Spleen (tissue), 11 donors: Measurements from ENCODE around the gene ALS2CL. TPM values are rescaled to one million over a fixed set of nuclear protein-coding genes. Genes with fewer than 3 reads are reported as not detected.

Experiments used
- DNase-seq: peaks from one replicate; pipeline ENCODE4 v3.0.0-alpha.2; 2020
- H3K27ac ChIP-seq, 8 donors: fragments of 200-600 bp; sonication (generic) in 7 of 8; 1 replicate in 4 of 8; 2 replicates in 4 of 8; pipeline versions ENCODE4 v1.5.0 to v1.8.0; 2016 to 2021; ENCODE audit warnings: inconsistent platforms in 4 of 8, mild to moderate bottlenecking in 4 of 8, moderate library complexity in 1 of 8
- H3K27me3 ChIP-seq, 7 donors: fragments of 200-600 bp; sonication (generic) in 6 of 7; replicated peaks in 1 of 7; 1 replicate in 4 of 7; 2 replicates in 3 of 7; pipeline versions ENCODE4 v1.5.0 to v1.8.0; 2016 to 2021; ENCODE audit warnings: inconsistent platforms in 3 of 7, mild to moderate bottlenecking in 1 of 7
- H3K36me3 ChIP-seq, 6 donors: fragments of 200-600 bp; sonication (generic) in 5 of 6; 1 replicate in 4 of 6; 2 replicates in 2 of 6; pipeline versions ENCODE4 v1.5.0 to v1.8.0; 2016 to 2021; ENCODE audit warnings: inconsistent platforms in 2 of 6
- H3K4me1 ChIP-seq, 6 donors: fragments of 200-600 bp; sonication (generic) in 5 of 6; 1 replicate in 3 of 6; 2 replicates in 3 of 6; pipeline versions ENCODE4 v1.5.0 to v1.8.0; 2016 to 2021; ENCODE audit warnings: inconsistent platforms in 3 of 6
- H3K4me3 ChIP-seq, 8 donors: fragments of 200-600 bp; sonication (generic) in 7 of 8; 1 replicate in 4 of 8; 2 replicates in 4 of 8; pipeline versions ENCODE4 v1.5.0 to v1.8.0; 2016 to 2021; ENCODE audit warnings: inconsistent platforms in 4 of 8, mild to moderate bottlenecking in 4 of 8, moderate library complexity in 2 of 8
- H3K9me3 ChIP-seq, 8 donors: fragments of 200-600 bp; sonication (generic) in 7 of 8; 1 replicate in 4 of 8; 2 replicates in 4 of 8; pipeline versions ENCODE4 v1.5.0 to v1.8.0; 2016 to 2021; ENCODE audit warnings: inconsistent platforms in 4 of 8
- POLR2A ChIP-seq, 3 donors: fragments of 450-650 bp; IDR thresholded peaks; one replicate each; pipeline ENCODE4 v1.5.1; 2017; ENCODE audit warnings: antibody characterized with exemption in 3 of 3, mild to moderate bottlenecking in 1 of 3
- POLR2AphosphoS5 ChIP-seq, 3 donors: sonication (generic); formaldehyde crosslinking; IDR thresholded peaks; one replicate each; pipeline ENCODE4 v1.5.1; 2017; ENCODE audit warnings: antibody characterized with exemption in 3 of 3
- WGBS, 5 donors: extraction: QIAGEN DNeasy Blood & Tissue Kit in 3 of 5; methylation state at CpG; one replicate each; pipeline versions ENCODE4 v1.1.5 to v1.1.7; 2013 to 2018; 5-methylcytosine and 5-hydroxymethylcytosine counted together
- intact Hi-C: fragments of 100-400 bp; cut with DNase I; formaldehyde crosslinking; loops from one replicate; pipeline ENCODE4 v1.15.0; 2023; ENCODE audit warnings: low total_unique reads
- polyA plus RNA-seq, 3 donors: library from polyadenylated mRNA; stranded (reverse); fragments of 200-250 nt; gene quantifications; one replicate each; pipeline ENCODE4 v1.2.1, GENCODE V29; 2013
- total RNA-seq, 7 donors: library from RNA; depleted of rRNA in 3 of 7; stranded (reverse); fragments of >200 nt in 3 of 7; fragmentation: NEBNext Ultra II Directional in 4 of 7; extraction: Animal tissue kit (Norgen Biotek cat#: 25700) in 4 of 7; gene quantifications; one replicate each; pipeline versions ENCODE4 v1.1.0 to v1.2.1, GENCODE V29; 2016 to 2021
- TF ChIP-seq, protein P1 (sequence below), 11 experiments: fragments of 200-600 bp in 7 of 11; fragments of 450-650 bp in 4 of 11; sonication (generic) in 4 of 11; IDR thresholded peaks in 8 of 11; conservative IDR thresholded peaks in 3 of 11; 1 replicate in 7 of 11; 2 replicates in 4 of 11; pipeline versions ENCODE4 v1.4.0 to v1.8.0; 2016 to 2021; ENCODE audit warnings: antibody characterized with exemption in 11 of 11, inconsistent platforms in 4 of 11, mild to moderate bottlenecking in 1 of 11
- donor health status: healthy with polysubstance abuse.
- donor health status: DM: no; HTN: no; CAD: no; lungs with moderate emphysema.
- donor health status: DM: no; HTN: no; CAD: no.
- donor health status: Bipolar disorder and iron deficiency.
- donor health status: healthy.
- donor health status: DM: no; HTN: no; CAD: no.
- donor health status: DM: yes; HTN: yes; CAD: no.

The ALS2CL gene
- total and polyA plus RNA-seq, 10 donors, result 7.9 to 61.2 (median 31.9) TPM

GRCh38 chr3:46693892-46694226 lies 380 bp upstream of the ALS2CL start:
- intact Hi-C loops, result no loop called here
- Histone ChIP-seq H3K36me3 (no peaks in the 10 kb centered on the region), H3K4me1 (peaks cover 49 to 78% (median 66%) of the 10 kb centered on the region in 6 donors), H3K9me3 (no peaks in the 10 kb centered on the region), H3K27ac (peak overlapping the region; percentile 8 to 84 (median 80)), H3K27me3 (peaks cover 0 to 34% (median 0%) of the 10 kb centered on the region in 7 donors), H3K4me3 (peak overlapping the region; percentile 60 to 78 (median 64))
- TF ChIP-seq, protein P1, sequence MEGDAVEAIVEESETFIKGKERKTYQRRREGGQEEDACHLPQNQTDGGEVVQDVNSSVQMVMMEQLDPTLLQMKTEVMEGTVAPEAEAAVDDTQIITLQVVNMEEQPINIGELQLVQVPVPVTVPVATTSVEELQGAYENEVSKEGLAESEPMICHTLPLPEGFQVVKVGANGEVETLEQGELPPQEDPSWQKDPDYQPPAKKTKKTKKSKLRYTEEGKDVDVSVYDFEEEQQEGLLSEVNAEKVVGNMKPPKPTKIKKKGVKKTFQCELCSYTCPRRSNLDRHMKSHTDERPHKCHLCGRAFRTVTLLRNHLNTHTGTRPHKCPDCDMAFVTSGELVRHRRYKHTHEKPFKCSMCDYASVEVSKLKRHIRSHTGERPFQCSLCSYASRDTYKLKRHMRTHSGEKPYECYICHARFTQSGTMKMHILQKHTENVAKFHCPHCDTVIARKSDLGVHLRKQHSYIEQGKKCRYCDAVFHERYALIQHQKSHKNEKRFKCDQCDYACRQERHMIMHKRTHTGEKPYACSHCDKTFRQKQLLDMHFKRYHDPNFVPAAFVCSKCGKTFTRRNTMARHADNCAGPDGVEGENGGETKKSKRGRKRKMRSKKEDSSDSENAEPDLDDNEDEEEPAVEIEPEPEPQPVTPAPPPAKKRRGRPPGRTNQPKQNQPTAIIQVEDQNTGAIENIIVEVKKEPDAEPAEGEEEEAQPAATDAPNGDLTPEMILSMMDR (IDR thresholded peaks at IDR 0.05 in 8 of 11, conservative IDR thresholded peaks at IDR 0.05 in 3 of 11), result no peak
- TF ChIP-seq POLR2AphosphoS5 (IDR thresholded peaks at IDR 0.05), result peak in 1 of 3 donors; percentile 55
- 0 to 22% (median 15%) methylated on average over 3 to 30 of the region's 30 CpGs for WGBS, 5 donors
- peak; percentile 87 for DNase-seq

GRCh38 chr3:46692566-46692990 lies 901 bp downstream of the ALS2CL start:
- Histone ChIP-seq H3K4me3 (peak overlapping the region; percentile 60 to 78 (median 64)), H3K9me3 (no peaks in the 10 kb centered on the region), H3K27me3 (peaks cover 0 to 34% (median 0%) of the 10 kb centered on the region in 7 donors), H3K27ac (peak overlapping the region; percentile 32 to 84 (median 80)), H3K4me1 (peaks cover 49 to 78% (median 66%) of the 10 kb centered on the region in 6 donors), H3K36me3 (peaks cover 0 to 12% (median under 1%) of the 10 kb centered on the region in 6 donors)
- 53 to 73% (median 62%) methylated on average over 9 to 11 of the region's 11 CpGs for WGBS, 5 donors
- intact Hi-C loops, result no loop called here
- TF ChIP-seq, protein P1 (IDR thresholded peaks at IDR 0.05 in 8 of 11, conservative IDR thresholded peaks at IDR 0.05 in 3 of 11), result no peak
- TF ChIP-seq POLR2A (IDR thresholded peaks at IDR 0.05), result no peak
- TF ChIP-seq POLR2AphosphoS5 (IDR thresholded peaks at IDR 0.05), result no peak
- no peak for DNase-seq

GRCh38 chr3:46690798-46691197 lies 2.7 kb downstream of the ALS2CL start:
- peak; percentile 82 for DNase-seq
- H3K4me1 ChIP-seq, result peaks cover 42 to 62% (median 55%) of the 10 kb centered on the region in 6 donors
- no peak overlapping the region for H3K4me3 ChIP-seq
- H3K36me3 ChIP-seq, result peaks cover 0 to 29% (median 1%) of the 10 kb centered on the region in 6 donors
- WGBS, 5 donors, result 43 to 61% (median 56%) methylated on average over 2 to 5 of the region's 5 CpGs
- no peaks in the 10 kb centered on the region for H3K9me3 ChIP-seq
- TF ChIP-seq POLR2AphosphoS5 (IDR thresholded peaks at IDR 0.05), result peak; percentile 29 to 63 (median 48)
- no peak for TF ChIP-seq POLR2A (IDR thresholded peaks at IDR 0.05)
- peak overlapping the region in 4 of 8 donors; percentile 39 to 48 (median 46) for H3K27ac ChIP-seq
- intact Hi-C loops, result no loop called here
- peaks cover 0 to 34% (median 0%) of the 10 kb centered on the region in 7 donors for H3K27me3 ChIP-seq

DNA sequence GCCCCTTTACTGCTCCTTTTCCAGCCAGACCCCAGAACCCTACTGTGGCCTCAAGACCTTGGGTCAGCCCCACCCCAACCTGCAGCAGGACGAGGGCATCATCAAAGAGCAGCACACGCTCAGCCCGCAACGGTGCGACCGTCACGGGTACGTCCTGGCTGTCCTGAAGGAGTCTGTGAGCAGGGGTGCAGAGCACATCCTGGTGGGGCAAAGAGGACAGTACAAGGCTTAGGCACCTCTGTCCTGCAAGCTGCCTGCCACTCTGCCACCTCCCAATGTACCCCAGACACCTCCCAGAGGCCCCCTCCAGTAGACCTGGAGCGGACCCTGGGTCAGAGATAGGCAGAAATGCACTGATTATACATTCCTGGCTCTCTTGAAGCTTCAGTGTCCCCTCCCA lies 8.0 kb downstream of the ALS2CL start:
- no peak for DNase-seq
- 83 to 94% (median 92%) methylated on average over 9 of the region's 9 CpGs for WGBS, 5 donors
- Histone ChIP-seq H3K27me3 (peaks cover 0 to 3% (median 0%) of the 10 kb centered on the region in 7 donors), H3K4me3 (no peak overlapping the region), H3K36me3 (peaks cover 0 to 77% (median 5%) of the 10 kb centered on the region in 6 donors), H3K9me3 (no peaks in the 10 kb centered on the region), H3K27ac (no peak overlapping the region), H3K4me1 (peaks cover 0 to 8% (median 6%) of the 10 kb centered on the region in 6 donors)
- intact Hi-C loops, result no loop called here
- TF ChIP-seq POLR2AphosphoS5 (IDR thresholded peaks at IDR 0.05) (no peak), POLR2A (IDR thresholded peaks at IDR 0.05) (no peak)
- TF ChIP-seq, protein P1 (IDR thresholded peaks at IDR 0.05 in 8 of 11, conservative IDR thresholded peaks at IDR 0.05 in 3 of 11), result no peak
